Heart left ventricle (tissue), 13 donors: Measurements from ENCODE around the gene FSTL4.

Experiments
- CTCF ChIP-seq, 12 donors: fragments of 200-600 bp; sonication (generic) in 4 of 12; IDR thresholded peaks; one replicate each; pipeline versions ENCODE4 v1.5.0 to v1.8.0; 2018 to 2022; ENCODE audit warnings: antibody characterized with exemption in 12 of 12, mild to moderate bottlenecking in 5 of 12
- POLR2A ChIP-seq, 2 donors: fragments of 450-650 bp; IDR thresholded peaks; one replicate each; pipeline ENCODE4 v1.6.1; 2017; ENCODE audit warnings: antibody characterized with exemption in 2 of 2, mild to moderate bottlenecking in 2 of 2, moderate library complexity in 2 of 2
- donor health status: ischemic (EF 13 %, LVEDD 7.1; RV severe dilation, severe dysfunction).
- donor health status: DM: no; HTN: yes; CAD: no.
- donor health status: DM: no; HTN: no; CAD: no.
- donor health status: ischemic (EF 25% LVEDD 6.9; RV normal size, moderate dysfunction).
- donor health status: ischemic (EF 25% LVEDD 5.7; RV mildly dilated, moderate dysfunction).
- donor health status: ischemic (EF 35%, LVEDD 5.7; RV mildly dilated, moderate dysfunction).
- donor health status: nonischemic (EF 11% LVEDD 7.7; RV severe dilation, severe dysfunction).
- donor health status: DM: yes; HTN: yes; CAD: no.
- donor health status: PGD.
- donor health status: ischemic (EF 29% LVEDD 5.4; RV normal size, mild dysfunction).
- donor health status: nonischemic (EF 23%, LVEDD 6.1; RV moderate dilation, normal function).

- TF ChIP-seq CTCF (IDR thresholded peaks at IDR 0.05) (no peak), POLR2A (IDR thresholded peaks at IDR 0.05) (no peak)
Observed at GRCh38 chr5:133595465-133595864, 16.9 kb downstream of the FSTL4 start.
